ENCODE data around the gene TCAP. TPM values are rescaled to one million over a fixed set of nuclear protein-coding genes. Genes with fewer than 3 reads are reported as not detected.

TCAP gene
- total and polyA plus RNA-seq, 8 donors: 0.13 to 3.0 (median 0.54) TPM

GRCh38 chr17:39667945-39668924 lies 3.1 kb downstream of the TCAP start, which contains the start of gene PNMT:
Gene PNMT, plus strand, starts transcription at chr17:39668453. Its CDS starts 23 bp downstream, at chr17:39668476.
- no peaks in the 10 kb centered on the region for H3K36me3 ChIP-seq
- no peak for FAIRE-seq
- peak; percentile 55 to 75 (median 61) for ATAC-seq
- intact Hi-C loops (cut with DNase I): no loop called here
- H3K27ac ChIP-seq: no peak within 1 kb of the TSS
- peak within 1 kb of the TSS in 2 of 4 donors; percentile 29 to 45 for H3K4me3 ChIP-seq
- peak; percentile 59 to 91 (median 74) for DNase-seq
- peaks cover 0 to 4% (median 0%) of the 10 kb centered on the region in 4 donors for H3K27me3 ChIP-seq
- peak; percentile 35 to 50 (median 48) for TF ChIP-seq CTCF (IDR thresholded peaks at IDR 0.05)
- WGBS, 2 donors: 4% methylated on average over 61 to 85 of the region's 85 CpGs
- no peaks in the 10 kb centered on the region for H3K9me3 ChIP-seq
- peaks cover 0 to 5% (median 0%) of the 10 kb centered on the region in 3 donors for H3K4me1 ChIP-seq

- intact Hi-C loops (cut with DNase I): no loop called here
- ATAC-seq: no peak
Measured at GRCh38 chr17:39669897-39670735, 5.0 kb downstream of the TCAP start.

GRCh38 chr17:39670746-39671145 lies 5.6 kb downstream of the TCAP start:
- Histone ChIP-seq H3K27me3 (peaks cover 0 to 4% (median 0%) of the 10 kb centered on the region in 4 donors), H3K27ac (no peak overlapping the region), H3K4me1 (peaks cover 2 to 5% (median 4%) of the 10 kb centered on the region in 3 donors), H3K4me3 (no peak overlapping the region), H3K36me3 (no peaks in the 10 kb centered on the region), H3K9me3 (no peaks in the 10 kb centered on the region)
- FAIRE-seq: no peak
- TF ChIP-seq CTCF (IDR thresholded peaks at IDR 0.05): no peak
- intact Hi-C loops (cut with DNase I): no loop called here
- peak in 1 of 6 donors; percentile 34 for DNase-seq
- ATAC-seq: no peak
- WGBS, 2 donors: 35 to 45% methylated on average over 4 of the region's 4 CpGs

More at GRCh38 chr17:39669897-39670735, 5.0 kb downstream of the TCAP start:
- Histone ChIP-seq H3K4me3 (no peak overlapping the region), H3K36me3 (no peaks in the 10 kb centered on the region), H3K27ac (no peak overlapping the region), H3K27me3 (peaks cover 0 to 4% (median 0%) of the 10 kb centered on the region in 4 donors), H3K9me3 (no peaks in the 10 kb centered on the region), H3K4me1 (peaks cover 0 to 5% (median 0%) of the 10 kb centered on the region in 3 donors)
- DNase-seq (peak in 1 of 6 donors; percentile 68), FAIRE-seq (no peak)
- 62 to 82% methylated on average over 22 to 23 of the region's 23 CpGs for WGBS, 2 donors
- no peak for TF ChIP-seq CTCF (IDR thresholded peaks at IDR 0.05)

GRCh38 chr17:39671651-39672521 lies 6.7 kb downstream of the TCAP start:
- Histone ChIP-seq H3K36me3 (no peaks in the 10 kb centered on the region), H3K27ac (peak overlapping the region in 1 of 4 donors; percentile 10), H3K4me1 (peaks cover 5 to 8% (median 5%) of the 10 kb centered on the region in 3 donors), H3K4me3 (no peak overlapping the region), H3K9me3 (no peaks in the 10 kb centered on the region), H3K27me3 (peaks cover 0 to 4% (median 0%) of the 10 kb centered on the region in 4 donors)
- 19 to 20% methylated on average over 19 of the region's 19 CpGs for WGBS, 2 donors
- DNase-seq: peak in 3 of 6 donors; percentile 28 to 69 (median 45)
- intact Hi-C loops (cut with DNase I): no loop called here
- FAIRE-seq: no peak
- peak; percentile 16 to 54 (median 42) for ATAC-seq
- TF ChIP-seq CTCF (IDR thresholded peaks at IDR 0.05): peak in 3 of 4 donors; percentile 26 to 30 (median 29)
